Measurements from ENCODE around the gene GAL3ST2. TPM values are rescaled to one million over a fixed set of nuclear protein-coding genes. Genes with fewer than 3 reads are reported as not detected.

GAL3ST2 gene
- total RNA-seq, 1 donor = 0.43 TPM

DNA sequence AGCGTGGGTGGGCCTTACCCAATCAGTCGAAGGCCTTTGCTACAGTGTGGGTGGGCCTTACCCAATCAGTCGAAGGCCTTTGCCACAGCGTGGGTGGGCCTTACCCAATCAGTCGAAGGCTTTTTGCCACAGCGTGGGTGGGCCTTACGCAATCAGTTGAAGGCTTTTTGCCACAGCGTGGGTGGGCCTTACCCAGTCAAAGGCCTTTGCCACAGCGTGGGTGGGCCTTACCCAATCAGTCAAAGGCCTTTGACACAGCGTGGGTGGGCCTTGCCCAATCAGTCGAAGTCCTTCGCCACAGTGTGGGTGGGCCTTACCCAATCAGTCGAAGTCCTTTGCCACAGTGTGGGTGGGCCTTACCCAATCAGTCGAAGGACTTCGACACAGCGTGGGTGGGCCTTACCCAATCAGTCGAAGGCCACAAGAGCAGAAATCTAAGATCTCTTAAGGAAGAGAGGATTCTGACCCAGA, 16.3 kb upstream of the GAL3ST2 start:
- DNase-seq (ENCODE audit: low read depth) = no peak
- TF ChIP-seq, protein P1, sequence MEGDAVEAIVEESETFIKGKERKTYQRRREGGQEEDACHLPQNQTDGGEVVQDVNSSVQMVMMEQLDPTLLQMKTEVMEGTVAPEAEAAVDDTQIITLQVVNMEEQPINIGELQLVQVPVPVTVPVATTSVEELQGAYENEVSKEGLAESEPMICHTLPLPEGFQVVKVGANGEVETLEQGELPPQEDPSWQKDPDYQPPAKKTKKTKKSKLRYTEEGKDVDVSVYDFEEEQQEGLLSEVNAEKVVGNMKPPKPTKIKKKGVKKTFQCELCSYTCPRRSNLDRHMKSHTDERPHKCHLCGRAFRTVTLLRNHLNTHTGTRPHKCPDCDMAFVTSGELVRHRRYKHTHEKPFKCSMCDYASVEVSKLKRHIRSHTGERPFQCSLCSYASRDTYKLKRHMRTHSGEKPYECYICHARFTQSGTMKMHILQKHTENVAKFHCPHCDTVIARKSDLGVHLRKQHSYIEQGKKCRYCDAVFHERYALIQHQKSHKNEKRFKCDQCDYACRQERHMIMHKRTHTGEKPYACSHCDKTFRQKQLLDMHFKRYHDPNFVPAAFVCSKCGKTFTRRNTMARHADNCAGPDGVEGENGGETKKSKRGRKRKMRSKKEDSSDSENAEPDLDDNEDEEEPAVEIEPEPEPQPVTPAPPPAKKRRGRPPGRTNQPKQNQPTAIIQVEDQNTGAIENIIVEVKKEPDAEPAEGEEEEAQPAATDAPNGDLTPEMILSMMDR (IDR thresholded peaks at IDR 0.05; ENCODE audit: insufficient read depth, low read depth, low read length) = no peak
- no peak overlapping the region for H3K4me3 ChIP-seq (ENCODE audit: low read depth, low read length)

DNA sequence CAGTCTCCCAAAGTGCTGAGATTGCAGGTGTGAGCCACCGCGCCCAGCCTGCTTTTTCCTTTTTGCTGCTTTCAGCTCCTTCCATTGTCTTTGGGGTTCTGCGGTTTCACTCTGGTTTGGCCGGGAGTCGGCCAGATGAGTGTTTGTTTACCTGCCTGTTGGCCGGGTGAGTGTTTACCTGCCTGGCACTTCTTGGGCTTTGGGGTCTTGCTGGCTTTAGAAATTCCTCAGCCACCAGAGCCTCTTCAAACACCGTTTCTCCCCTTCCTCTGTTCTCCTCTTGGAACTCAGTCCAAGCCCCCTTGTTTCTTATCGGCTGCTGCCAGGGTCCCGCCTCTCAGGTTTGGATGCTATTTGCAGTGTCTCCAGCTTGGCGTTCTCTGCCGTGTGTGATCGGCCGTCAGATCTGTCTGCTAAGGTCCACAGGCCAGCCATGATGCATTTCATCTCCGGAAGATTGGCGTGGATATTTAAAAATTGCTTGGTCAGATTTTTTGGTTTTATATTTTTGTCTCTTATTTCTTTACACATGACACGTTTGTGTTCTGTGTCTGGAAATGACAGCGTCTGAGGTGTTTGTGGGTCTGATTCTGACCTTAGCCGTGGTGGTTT, 14.2 kb upstream of the GAL3ST2 start:
- no peak for DNase-seq (ENCODE audit: low read depth)
- H3K4me3 ChIP-seq (ENCODE audit: low read depth, low read length) = no peak overlapping the region
- TF ChIP-seq, protein P1 (IDR thresholded peaks at IDR 0.05; ENCODE audit: insufficient read depth, low read depth, low read length) = no peak

DNA sequence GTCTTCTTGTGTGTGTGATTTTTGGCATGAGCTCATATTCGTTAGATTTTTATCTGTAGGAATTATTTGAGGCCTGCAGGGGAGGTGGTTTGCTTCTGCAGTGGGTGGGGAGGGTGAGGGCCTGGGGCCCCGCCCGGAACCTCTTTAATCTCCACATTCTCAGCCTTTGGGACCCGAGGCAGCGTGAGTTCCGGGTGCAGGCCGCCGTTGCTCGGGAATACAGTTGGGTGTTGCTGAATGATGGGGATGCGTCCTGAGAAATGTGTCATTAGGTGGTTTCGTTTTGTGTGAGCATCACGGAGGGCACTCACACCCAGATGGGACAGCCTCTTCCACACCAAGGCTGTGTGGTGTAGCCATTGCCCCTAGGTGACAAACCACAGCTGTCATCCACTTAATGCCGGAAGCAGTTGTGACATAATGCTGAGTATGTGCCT, 13.7 kb upstream of the GAL3ST2 start:
- TF ChIP-seq, protein P1 (IDR thresholded peaks at IDR 0.05; ENCODE audit: insufficient read depth, low read depth, low read length) = no peak

DNA sequence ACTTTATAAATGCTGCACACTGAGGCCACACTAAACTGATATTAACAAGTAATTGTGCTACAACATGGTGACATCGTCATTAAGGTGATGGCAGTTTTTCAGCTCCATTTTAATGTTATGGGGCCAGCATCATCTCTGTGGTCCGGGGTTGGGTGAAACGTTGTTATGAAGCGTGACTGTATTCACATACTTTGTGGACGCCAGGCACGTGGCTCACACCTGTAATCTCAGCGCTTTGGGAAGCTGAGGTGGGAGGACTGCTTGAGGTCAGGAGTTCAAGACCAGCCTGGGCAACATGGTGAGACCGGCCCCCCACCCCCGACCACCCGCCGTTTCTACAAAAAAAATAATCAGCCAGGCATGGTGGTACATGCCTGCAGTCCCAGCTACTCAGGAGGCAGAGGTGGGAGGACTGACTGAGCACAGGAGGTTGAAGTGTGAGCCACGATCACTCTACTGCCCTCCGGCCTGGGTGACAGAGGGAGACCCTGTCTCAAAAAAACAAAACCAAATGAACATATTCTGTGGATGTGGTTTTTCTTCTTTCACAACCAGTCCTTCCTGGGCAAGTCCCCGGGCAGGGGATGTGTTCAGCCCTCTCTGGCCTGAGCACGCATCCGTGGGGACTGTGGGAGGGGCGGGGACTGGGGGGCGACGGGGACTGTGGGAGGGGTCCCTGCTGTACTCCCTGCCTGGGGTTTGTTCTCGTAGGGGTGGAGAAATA, 12.9 kb upstream of the GAL3ST2 start:
- no peak for DNase-seq (ENCODE audit: low read depth)
- TF ChIP-seq, protein P1 (IDR thresholded peaks at IDR 0.05; ENCODE audit: insufficient read depth, low read depth, low read length) = no peak

More for the DNA sequence above, 13.7 kb upstream of the GAL3ST2 start:
- DNase-seq (ENCODE audit: low read depth) = no peak
- H3K4me3 ChIP-seq (ENCODE audit: low read depth, low read length) = no peak overlapping the region

DNA sequence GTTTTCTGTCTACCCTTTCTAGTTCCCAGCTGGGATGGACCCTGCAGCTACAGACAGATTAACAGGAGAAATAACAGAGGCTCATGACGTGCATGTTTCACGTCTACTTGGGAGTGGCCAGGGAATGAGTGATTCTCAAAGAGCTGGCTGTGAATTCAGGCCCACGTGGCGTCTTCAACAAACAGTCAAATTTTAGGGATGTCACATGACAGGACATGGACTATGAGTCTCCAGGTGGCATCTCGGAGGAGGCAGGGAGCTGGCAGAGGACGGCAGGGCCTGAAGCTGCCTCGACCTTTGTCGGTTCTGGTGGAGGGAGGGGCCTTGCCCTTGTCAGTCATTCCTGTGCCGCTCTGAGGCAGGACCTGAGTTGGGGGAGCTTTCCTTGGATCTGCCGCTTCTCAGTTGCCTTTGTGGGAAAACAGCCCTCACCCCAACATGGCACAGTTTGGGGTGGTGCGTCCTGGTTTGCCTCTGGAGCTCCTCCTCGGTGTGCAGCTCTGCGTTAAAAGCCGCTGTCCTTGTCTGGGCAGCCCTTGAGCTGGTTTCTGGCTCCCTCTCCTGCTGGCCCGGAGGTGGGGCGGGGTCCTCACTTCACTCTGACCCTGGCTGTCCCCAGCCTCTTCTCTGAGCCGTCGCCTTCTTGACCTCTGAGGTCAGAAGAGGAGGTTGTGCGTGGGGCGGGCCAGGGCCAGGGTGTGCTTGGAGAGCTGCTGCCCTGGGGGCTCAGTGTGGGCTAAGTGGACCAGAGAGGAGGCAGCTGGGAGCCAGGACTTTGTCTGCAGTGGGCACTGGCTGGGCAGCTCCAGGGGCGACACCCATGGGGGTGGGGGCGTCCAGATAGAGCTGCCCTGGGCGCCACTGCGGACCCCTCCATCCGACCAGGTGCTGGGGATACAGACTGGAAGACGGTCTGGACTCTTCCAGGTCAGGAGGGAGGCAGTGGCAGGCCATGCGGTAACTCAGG, 12.1 kb upstream of the GAL3ST2 start:
- no peak overlapping the region for H3K4me3 ChIP-seq (ENCODE audit: low read depth, low read length)
- DNase-seq (ENCODE audit: low read depth) = peak; percentile 53
- TF ChIP-seq, protein P1 (IDR thresholded peaks at IDR 0.05; ENCODE audit: insufficient read depth, low read depth, low read length) = no peak

More for the DNA sequence above, 12.9 kb upstream of the GAL3ST2 start:
- H3K4me3 ChIP-seq (ENCODE audit: low read depth, low read length) = no peak overlapping the region

DNA sequence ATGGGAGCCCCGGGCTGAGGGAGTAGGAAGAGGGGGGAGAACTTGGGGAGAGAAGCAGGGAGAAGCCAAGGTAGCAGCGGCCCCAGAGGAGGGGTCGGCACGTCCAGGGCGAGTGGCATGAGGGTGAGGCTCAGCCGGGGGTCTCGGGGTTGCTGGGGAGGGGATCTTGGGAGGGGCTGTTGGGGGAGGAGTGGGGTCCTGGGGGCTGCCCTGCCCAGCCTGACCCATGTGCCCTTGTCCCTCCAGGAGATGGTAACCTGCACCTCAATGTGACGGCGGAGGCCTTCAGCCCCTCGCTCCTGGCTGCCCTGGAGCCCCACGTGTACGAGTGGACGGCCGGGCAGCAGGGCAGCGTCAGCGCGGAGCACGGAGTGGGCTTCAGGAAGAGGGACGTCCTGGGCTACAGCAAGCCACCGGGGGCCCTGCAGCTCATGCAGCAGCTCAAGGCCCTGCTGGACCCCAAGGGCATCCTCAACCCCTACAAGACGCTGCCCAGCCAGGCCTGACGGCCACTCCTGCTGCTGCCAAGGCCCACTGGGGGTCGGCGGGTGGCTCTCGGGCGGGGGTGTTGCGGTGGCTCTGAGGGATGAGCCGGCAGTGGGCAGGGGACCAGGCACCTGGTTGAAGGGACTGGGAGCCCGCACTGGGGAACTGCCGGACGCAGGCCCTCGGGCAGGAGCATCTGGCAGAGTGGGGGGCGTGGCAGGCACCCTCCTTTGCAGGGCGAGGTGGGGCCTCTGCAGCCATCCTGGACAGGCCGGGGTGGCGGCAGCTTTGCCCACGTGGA, 9.0 kb upstream of the GAL3ST2 start:
- TF ChIP-seq, protein P1 (IDR thresholded peaks at IDR 0.05; ENCODE audit: insufficient read depth, low read depth, low read length) = no peak
- no peak for DNase-seq (ENCODE audit: low read depth)
- H3K4me3 ChIP-seq (ENCODE audit: low read depth, low read length) = no peak overlapping the region

Data from fibroblast of villous mesenchyme (primary cell).